PFSK-1 (cell line): ENCODE results near the gene CACNG1.

Experiments used
- FOXP2 ChIP-seq: optimal IDR thresholded peaks from 2 replicates; pipeline ENCODE3; 2011; ENCODE audit warnings: borderline replicate concordance, control low read depth, inconsistent platforms; ENCODE audit not compliant: insufficient read depth; ENCODE audit errors: extremely low read length, extremely low read depth
- POLR2AphosphoS5 ChIP-seq: IDR thresholded peaks from 2 replicates; pipeline ENCODE4 v1.6.1; 2012; ENCODE audit warnings: low read depth, mild to moderate bottlenecking, control low read depth, low read length, moderate library complexity
- SIN3A ChIP-seq: IDR thresholded peaks from 2 replicates; pipeline ENCODE4 v1.6.1; 2012; ENCODE audit warnings: mild to moderate bottlenecking, low read length, moderate library complexity, borderline replicate concordance; ENCODE audit not compliant: insufficient read depth
- TAF1 ChIP-seq: IDR thresholded peaks from 2 replicates; pipeline ENCODE4 v1.6.1; 2012; ENCODE audit warnings: low read length, control low read depth, borderline replicate concordance; ENCODE audit not compliant: insufficient read depth
- TF ChIP-seq, protein P1 (sequence below), 2 experiments: IDR thresholded peaks; 2 replicates each; pipeline versions ENCODE4 v1.6.1 to v1.8.0; 2011 to 2012; ENCODE audit warnings: low read depth in 2 of 2, low read length in 2 of 2, control low read depth in 1 of 2, inconsistent platforms in 1 of 2, mild to moderate bottlenecking in 1 of 2, moderate library complexity in 1 of 2; ENCODE audit not compliant: insufficient read depth in 1 of 2

DNA sequence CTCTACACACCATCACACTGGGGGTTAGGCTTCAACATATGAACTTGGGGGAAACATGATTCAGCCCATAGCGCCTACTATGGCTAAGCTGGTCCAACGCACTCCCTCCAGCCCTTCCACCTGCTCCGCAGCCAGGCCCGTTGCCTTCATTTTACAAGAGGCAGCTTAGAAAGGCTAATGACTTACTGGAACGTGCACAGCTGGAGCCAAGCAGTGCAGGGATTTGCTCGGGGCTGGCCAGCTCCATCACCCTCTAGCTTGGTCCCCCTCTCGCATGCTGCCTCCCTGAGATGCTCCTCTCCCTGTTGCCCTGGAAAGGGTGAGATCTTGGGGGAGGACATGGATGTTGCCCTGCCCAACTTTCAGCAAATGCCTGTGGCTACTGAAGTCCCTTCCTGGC lies 2.8 kb upstream of the CACNG1 start:
- TF ChIP-seq, protein P1, sequence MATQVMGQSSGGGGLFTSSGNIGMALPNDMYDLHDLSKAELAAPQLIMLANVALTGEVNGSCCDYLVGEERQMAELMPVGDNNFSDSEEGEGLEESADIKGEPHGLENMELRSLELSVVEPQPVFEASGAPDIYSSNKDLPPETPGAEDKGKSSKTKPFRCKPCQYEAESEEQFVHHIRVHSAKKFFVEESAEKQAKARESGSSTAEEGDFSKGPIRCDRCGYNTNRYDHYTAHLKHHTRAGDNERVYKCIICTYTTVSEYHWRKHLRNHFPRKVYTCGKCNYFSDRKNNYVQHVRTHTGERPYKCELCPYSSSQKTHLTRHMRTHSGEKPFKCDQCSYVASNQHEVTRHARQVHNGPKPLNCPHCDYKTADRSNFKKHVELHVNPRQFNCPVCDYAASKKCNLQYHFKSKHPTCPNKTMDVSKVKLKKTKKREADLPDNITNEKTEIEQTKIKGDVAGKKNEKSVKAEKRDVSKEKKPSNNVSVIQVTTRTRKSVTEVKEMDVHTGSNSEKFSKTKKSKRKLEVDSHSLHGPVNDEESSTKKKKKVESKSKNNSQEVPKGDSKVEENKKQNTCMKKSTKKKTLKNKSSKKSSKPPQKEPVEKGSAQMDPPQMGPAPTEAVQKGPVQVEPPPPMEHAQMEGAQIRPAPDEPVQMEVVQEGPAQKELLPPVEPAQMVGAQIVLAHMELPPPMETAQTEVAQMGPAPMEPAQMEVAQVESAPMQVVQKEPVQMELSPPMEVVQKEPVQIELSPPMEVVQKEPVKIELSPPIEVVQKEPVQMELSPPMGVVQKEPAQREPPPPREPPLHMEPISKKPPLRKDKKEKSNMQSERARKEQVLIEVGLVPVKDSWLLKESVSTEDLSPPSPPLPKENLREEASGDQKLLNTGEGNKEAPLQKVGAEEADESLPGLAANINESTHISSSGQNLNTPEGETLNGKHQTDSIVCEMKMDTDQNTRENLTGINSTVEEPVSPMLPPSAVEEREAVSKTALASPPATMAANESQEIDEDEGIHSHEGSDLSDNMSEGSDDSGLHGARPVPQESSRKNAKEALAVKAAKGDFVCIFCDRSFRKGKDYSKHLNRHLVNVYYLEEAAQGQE (IDR thresholded peaks at IDR 0.05; ENCODE audit: insufficient read depth in 1 of 2, low read depth in 2 of 2, low read length in 2 of 2), result no peak
- TF ChIP-seq SIN3A, result no peak
- no peak for TF ChIP-seq POLR2AphosphoS5
- no peak for TF ChIP-seq TAF1
- TF ChIP-seq FOXP2, result no peak
